ENCODE results near the gene VWDE.
"Not testable (repeated sequence)": the region's sequence is repeated elsewhere in the genome, so short reads cannot be mapped to it uniquely, and the experiment has no call there.

The VWDE gene

GRCh38 chr7:12401538-12402364 is 1.9 kb downstream of the VWDE start:
- no peak for DNase-seq

- no peak for DNase-seq
These were observed 5.5 kb downstream of the VWDE start for GRCh38 chr7:12398186-12398585.

GRCh38 chr7:12397671-12398070 is 6.0 kb downstream of the VWDE start:
- DNase-seq, result no peak

GRCh38 chr7:12396670-12397069 is 7.0 kb downstream of the VWDE start:
- DNase-seq, result not testable (repeated sequence)

GRCh38 chr7:12391922-12392615 is 11.6 kb downstream of the VWDE start:
- no peak for DNase-seq

GRCh38 chr7:12389089-12389700 is 14.5 kb downstream of the VWDE start:
- peak; percentile 4 for DNase-seq

- no peak for DNase-seq
These were observed 17.3 kb downstream of the VWDE start for GRCh38 chr7:12386313-12386740.

- no peak for DNase-seq
These were observed 18.3 kb downstream of the VWDE start for GRCh38 chr7:12385364-12385786.

- DNase-seq, result no peak
These were observed 20.3 kb downstream of the VWDE start for GRCh38 chr7:12383377-12383776.

- no peak for DNase-seq
These were observed 25.3 kb downstream of the VWDE start for GRCh38 chr7:12378389-12378788.

- DNase-seq, result no peak
These were observed 26.3 kb downstream of the VWDE start for GRCh38 chr7:12377406-12377805.

GRCh38 chr7:12373580-12374263 is 29.9 kb downstream of the VWDE start:
- DNase-seq, result no peak

GRCh38 chr7:12370249-12370648 is 33.4 kb downstream of the VWDE start:
- DNase-seq, result no peak

GRCh38 chr7:12369756-12370155 is 33.9 kb downstream of the VWDE start:
- no peak for DNase-seq

GRCh38 chr7:12369072-12369471 is 34.6 kb downstream of the VWDE start:
- DNase-seq, result no peak

- no peak for DNase-seq
These were observed 42.7 kb downstream of the VWDE start for GRCh38 chr7:12360948-12361347.

- no peak for DNase-seq
These were observed 45.0 kb downstream of the VWDE start for GRCh38 chr7:12358694-12359093.

- DNase-seq, result no peak
These were observed 46.2 kb downstream of the VWDE start for GRCh38 chr7:12357508-12357907.

- DNase-seq, result no peak
These were observed 51.8 kb downstream of the VWDE start for GRCh38 chr7:12351843-12352242.

GRCh38 chr7:12350971-12351370 is 52.7 kb downstream of the VWDE start:
- DNase-seq, result no peak

- DNase-seq, result no peak
These were observed 66.6 kb downstream of the VWDE start for GRCh38 chr7:12337095-12337494.

GRCh38 chr7:12328888-12329770 is 74.5 kb downstream of the VWDE start:
- DNase-seq, result no peak

Data from SIG-M5 (cell line).